T-helper 2 cell treated with Interferon-gamma antibody and Interleukin-4, amounts not matched to agents 100 ng/mL and 5 ng/mL, for 36 hours (primary cell): ENCODE measurements around the gene KMT5C. TPM values are rescaled to one million over a fixed set of nuclear protein-coding genes. Genes with fewer than 3 reads are reported as not detected.

Experiments
- intact Hi-C: fragments of 100-400 bp; cut with micrococcal nuclease; formaldehyde crosslinking; loops from one replicate; pipeline ENCODE4 v1.15.1; 2023
- total RNA-seq: library from RNA; stranded (reverse); gene quantifications from 2 replicates; pipeline ENCODE4 v1.2.3, GENCODE V29; 2022

The KMT5C gene
- total RNA-seq, 1 donor from 2014 or later, result 17.5 TPM

DNA sequence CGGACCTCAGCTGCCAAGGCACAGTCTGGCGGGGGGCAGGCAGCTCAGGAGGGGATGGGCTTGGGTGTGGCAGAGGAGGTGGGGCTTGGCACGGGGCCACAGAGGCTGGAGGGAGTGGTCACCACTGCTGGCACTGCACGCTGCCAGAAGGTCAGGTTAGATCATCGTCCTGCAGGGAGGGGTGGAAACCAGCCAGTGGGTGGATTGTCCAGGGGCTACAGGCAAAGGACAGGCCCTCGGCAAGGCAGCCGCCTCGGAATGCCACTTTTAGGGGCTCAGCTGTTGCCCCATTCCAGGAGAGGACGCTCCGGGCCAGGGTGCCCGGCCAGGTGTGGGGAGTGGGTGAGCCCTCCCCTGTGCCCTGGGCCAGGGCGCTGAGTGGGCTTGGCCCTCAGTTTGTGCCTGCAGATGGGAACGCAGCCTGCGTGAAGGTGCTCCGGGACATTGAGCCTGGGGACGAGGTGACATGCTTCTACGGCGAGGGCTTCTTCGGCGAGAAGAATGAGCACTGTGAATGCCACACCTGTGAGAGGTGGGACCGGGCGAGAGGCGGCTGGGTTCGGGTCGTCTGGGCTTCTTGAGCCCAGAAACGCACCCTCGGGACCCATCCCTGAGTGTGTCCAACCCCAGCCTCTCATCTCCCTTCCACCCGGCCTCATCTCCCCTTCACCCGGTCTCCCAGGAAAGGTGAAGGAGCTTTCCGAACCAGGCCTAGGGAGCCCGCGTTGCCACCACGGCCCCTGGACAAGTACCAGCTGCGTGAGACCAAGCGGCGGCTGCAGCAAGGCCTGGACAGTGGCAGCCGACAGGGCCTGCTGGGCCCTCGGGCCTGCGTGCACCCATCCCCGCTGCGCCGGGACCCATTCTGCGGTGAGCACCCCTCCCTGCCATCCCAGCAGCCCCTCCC is 6.4 kb downstream of the KMT5C start:
- intact Hi-C loops, result no loop called here

DNA sequence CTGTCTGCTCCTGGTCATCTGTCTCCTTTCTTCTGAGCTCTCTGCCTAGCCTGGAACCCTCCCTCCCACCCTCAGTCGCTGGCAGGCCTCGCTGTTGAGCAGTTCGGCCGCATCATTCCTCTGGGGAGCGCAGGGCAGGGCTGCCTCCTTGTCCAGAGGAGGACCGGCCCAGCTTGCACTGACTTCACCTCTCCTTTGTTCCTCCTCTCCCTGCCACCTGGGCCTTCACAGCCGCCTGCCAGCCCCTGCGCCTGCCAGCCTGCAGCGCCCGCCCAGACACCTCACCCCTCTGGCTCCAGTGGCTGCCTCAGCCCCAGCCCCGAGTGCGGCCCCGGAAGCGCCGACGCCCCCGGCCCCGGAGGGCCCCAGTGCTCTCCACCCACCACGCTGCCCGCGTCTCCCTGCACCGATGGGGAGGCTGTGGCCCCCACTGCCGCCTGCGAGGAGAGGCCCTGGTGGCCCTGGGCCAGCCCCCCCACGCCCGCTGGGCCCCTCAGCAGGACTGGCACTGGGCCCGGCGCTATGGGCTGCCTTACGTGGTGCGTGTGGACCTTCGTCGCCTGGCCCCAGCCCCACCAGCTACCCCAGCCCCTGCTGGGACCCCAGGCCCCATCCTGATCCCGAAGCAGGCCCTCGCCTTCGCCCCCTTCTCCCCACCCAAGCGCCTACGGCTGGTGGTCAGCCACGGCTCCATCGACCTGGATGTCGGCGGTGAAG is 7.2 kb downstream of the KMT5C start:
- intact Hi-C loops, result no loop called here

DNA sequence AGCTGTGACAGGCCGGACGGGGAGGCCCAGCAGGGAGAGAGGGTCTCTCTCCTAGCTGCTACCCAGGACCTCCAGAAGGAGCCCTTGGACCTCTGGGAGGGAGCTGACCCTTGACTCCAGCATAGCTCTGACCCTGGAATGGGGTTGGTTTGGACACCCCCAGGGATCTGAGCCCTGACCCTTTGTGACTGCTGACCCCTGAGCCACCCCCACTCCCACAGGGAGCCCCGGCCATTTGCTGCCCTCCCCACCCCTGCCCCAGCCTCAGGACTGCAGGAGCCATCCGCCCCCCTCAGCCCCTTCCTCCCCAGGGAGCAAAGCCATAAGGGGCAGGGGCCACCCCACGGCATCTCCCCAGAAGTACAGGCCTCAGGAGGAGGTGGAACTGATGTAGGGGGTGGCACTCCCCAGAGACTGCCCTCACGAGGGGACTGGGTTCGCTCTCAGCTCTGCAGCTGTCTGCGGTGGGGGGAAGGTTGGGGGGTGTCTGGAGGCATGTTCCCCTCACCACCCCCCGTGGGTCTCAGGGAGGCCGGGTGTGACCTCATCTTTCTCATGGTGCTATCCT is 7.8 kb downstream of the KMT5C start:
- intact Hi-C loops, result no loop called here

DNA sequence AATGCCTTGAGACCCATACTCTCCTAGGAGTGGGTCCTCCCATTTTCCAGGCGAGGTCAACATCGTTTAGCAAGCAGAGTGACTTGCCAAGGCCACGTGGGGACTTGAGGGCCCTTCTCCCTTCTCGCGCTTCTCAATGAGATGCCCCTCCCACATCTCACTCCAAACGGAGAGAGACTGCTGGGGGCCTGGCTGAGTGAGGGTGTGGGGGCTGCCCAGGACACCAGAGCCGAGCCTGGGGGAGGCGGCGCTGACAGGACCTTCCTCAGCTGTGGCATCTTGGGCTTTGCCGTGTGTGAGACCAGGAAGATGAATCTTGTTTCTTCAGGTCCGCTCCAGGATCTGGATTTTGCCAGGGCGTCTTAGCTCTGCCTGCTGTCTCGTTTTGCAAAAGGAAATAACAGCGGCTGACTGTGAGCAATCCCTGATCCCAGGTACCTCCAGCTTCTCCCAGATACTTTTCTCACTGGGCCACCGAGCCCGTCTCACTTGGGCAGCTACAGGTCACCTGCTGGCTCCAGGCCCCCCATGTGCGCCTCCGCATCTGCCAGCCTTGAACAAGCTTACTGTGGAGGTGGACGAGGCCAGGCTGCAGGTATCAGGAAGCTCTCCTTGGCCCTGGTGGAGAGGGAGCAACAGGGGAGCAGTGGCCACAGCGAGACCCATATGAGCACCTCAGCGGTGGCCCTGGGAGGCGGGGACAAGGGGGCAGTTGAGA is 8.8 kb downstream of the KMT5C start:
- intact Hi-C loops, result no loop called here

DNA sequence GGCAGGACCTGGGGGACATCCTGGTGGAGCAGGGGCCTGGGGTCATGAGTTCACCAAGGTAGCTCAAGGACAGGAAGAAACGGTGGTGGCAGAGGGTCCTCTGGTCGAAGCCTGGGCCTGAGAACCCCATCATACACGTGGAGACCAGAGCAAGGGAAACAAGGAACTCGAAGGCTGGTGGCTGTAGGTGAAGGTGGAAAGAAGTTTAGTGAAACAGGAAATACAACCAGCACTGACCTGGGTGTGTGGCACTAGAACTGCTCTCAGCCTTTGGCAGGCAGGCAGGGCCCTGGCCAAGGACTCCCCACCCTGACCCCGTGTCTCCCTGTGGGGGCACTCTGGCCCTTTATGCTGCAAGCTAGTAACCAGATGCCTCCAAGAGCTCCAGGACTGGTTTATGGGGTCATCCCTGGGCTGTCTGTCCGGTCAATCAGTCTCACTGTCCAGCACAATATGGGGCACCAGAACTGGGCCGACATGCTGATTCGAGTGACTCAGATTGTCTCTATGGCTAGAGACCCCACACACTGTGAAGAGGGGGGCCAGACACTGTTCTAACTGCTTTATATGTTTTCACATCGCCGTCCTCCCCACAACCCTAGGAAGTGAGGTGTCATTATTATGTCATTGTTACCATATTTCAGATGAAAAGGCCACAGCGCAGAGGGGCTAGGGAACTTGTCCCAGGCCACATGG is 11.1 kb downstream of the KMT5C start:
- intact Hi-C loops, result no loop called here

DNA sequence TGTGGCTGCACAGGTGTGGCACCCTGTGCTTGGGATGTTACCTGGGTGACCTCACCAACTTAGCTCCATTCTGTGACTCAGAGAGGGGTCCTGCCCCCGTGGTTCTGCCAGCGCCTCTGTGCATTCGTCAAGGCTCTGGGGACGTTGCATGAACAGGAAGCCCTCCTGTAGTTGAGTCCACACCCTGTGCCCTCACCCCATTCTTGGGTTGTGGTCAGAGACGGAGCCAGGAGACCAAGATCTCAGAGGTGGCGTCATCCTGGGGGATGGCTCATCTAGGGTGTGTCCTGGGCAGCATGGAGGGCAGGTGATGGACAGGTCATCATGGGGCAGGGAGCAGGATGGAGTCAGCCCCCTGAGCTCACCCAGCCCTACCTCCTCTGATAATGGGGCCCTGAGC is 12.4 kb downstream of the KMT5C start:
- intact Hi-C loops, result no loop called here

DNA sequence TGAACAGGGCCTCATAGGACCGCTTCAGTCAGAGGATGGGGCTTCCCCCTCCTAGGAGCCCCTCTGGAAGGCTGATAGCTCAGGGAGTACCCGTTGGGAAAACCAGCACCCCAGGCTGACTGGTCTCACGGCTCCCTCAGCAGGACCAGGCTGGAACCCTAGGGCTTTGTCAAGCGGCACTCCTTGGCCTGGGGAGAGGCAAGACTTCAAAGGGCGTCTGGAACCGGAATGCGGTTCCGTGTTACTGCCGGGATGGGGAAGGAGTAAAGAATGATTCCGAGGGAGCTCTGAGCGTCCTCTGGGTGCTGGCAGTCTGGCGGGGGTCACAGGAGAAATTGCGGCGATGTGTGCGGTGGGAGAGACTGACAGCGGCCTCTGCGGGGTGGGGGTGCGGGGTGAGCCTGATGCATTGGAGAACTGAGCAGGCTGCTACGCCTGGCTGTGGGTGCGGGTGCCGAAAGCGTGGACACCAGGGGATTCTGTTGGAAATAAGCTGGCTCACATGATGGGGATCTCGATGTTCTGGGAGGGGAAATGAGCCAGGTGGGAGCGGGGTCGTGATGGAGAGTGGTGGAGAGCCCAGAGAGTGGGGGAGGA is 13.0 kb downstream of the KMT5C start:
- intact Hi-C loops, result no loop called here

DNA sequence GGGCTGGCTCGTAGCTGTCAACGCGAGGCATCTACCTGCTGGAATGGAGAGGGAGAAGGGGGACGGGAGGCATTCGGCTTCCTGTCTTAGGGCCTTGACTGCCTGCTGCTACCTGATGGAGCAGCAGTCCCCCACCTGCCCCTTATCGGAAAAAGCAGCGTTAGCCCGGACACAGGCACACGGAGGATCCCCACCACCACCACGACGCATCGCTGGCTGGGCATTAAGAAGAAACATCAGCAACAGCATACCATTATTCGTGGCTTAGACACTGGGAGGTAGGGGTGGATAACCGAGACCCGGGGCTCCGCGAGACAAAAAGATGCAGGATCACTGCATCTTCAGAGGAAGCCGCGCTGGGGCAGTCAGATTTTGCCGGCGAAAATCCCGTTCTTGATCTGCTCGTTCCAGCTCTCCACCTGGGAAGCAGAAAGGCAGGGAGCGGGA is 13.7 kb downstream of the KMT5C start:
- intact Hi-C loops, result no loop called here

DNA sequence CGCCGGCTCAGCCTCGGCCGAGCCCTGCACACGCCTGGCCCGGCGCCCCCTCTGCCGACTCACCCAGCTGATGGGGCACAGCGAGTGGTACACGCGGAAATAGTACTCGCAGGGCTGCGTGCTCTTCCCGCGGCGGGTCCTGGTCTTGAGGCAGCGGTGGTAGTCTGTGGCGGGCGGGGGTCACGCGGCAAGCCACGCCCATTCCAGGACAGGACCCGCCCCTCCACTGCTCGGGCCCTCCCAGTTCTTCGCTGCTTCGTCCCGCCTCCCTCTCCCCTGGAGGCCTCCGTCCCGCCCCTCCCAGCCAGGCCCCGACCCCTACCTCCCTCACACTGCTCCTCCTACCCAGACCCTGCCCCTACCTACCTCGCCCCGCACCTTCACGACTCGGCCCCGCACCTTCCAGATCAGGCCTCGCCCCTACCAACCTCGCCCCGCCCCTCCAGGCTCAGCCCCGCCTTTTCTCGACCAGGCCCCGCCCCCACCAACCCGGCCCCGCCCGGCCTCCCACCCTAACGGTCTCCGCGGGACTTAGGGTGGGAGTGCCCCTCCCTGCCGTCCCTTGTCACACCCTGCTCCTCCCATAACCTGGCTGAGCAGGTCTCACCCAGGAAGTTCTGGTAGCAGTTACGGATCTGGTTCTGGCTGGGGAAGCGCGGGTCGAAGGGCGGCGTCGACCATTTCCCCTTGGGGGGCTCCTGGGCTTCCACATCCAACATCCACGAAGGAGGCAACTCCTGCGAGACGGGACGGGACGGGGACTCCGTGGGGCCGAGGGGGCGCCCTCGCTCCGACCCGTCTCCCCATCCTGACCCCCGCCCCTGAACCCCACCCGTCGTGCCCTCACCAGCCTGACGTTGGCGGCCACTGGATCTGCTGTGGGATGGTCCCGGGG is 14.4 kb downstream of the KMT5C start:
- intact Hi-C loops, result loop anchor here (1.0 kb wide), 1 partner anchor 15 kb away; the partner anchor contains the start of gene KMT5C

DNA sequence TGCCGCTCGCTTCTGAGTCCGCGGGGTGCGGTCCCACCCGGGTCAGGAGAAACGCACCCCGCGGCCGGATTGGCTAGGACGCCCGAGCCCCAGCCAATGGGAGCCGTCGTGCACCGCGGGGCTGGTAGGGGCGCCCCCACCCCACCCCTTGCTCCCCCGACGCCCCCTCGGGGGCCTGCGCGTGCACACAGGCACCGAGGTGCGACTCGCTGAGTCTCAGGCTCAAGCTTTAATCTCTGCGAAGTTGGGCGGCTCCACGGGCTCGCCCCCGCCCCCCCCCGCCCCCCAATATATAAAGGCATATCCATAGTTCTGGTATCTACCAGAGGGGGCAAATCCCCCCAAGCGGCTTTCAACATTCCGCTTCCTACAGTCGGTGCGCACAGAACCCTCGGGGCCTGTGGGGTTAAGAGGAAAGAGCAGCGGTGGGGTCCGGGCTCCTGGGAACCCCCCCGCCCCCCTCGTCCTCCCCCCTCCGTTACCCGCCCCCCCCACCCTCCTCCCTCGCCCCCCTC is 15.1 kb downstream of the KMT5C start, which contains the start of gene COX6B2:
Gene COX6B2 (minus strand): TSS at position 22 of the 515 bp plus-strand sequence. CDS start 198 bp downstream, outside the sequence.
- intact Hi-C loops, result loop anchor here (1.0 kb wide), 1 partner anchor 15 kb away; the partner anchor contains the start of gene KMT5C

DNA sequence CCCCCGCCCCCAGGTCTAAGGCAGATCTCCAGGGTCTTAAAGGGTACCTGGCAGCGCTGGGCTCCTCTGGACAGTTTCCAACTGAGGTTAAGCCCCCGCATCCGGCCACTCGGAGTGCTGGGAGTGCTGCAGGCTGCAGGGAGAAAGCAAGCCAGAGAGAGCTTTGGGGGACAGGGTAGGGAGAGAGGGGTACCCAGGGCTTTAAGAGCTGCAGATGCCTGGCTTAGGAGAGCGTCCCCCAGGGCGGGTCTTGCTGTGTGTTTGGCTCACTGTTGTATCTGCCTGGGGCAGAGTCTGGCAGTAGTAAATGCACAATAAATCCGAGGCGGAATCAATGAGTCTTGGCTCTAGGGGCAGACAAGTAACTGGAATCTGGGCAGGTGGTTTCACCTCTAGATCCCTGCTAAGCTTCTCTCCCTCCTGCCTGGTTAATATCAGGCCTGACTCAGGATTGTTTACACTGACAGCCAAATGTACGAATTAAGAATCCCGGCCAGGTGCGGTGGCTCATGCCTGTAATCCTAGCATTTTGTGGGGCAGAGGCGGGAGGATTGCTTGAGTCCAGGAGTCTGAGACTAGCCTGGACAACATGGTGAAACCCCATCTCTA is 15.6 kb downstream of the KMT5C start:
- intact Hi-C loops, result no loop called here

DNA sequence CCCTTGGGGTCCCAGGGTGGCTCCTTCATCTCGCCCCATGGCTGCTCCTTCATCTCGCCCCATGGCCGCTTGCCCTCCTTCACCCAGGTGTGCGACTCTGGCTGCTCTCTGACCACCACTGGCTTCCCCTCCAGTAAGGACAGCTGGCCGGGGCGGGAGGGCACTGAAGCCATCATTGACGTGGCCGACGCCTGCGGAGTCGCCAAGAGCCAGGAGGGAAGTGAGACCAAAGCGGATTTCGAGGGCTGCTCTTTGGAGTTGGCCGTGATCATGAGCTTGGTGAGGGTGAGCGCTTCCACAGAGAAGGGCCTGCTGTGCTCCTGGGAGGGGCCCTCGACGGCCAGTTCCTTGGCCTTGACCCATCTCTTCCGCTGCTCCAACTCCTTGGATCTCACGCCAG is 18.8 kb downstream of the KMT5C start:
- intact Hi-C loops, result no loop called here

DNA sequence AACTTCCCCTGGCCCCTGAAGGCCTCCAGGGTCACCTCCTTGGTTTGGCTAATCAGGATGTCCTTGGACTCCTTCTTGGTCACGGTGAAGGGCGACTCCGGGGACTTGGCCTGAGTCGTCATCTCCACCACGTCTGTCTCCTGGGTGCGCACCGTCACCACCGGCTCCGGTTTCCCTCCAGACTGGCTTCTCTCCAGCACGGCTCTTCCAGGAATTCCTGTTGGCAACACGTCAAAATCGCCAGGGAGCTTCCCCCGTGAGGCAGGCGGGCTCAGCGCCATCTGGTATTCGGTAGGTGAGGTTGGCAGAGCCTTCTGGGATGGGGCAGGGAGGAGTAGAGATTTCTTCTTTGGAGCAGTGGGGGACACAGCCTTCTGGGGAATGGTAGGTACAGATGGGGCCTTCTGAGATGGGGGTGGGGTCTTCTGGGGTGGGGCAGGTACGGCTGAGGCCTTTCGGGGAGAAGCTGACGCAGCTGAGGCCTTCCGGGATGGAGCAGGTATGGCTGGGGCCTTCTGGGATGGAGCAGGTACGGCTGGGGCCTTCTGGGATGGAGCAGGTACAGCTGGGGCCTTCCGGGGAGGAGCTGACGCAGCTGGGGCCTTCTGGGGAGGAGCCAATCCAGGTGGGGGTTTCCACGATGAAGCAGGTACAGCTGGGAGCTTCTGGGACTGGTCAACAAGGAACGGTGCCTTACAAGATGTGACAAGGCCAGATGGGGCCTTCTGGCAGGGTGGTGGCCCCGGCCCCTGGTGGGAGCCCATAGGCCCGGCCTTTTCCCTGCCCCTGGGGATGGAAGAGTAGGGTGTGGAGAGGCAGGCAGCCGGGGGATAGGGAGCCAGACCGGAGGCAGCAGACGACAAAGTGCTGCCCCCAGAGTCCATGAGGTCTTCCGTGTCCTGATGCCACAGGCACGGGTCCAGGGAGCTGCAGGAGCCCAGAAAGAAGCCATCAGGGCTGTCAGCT is 19.6 kb downstream of the KMT5C start:
- intact Hi-C loops, result no loop called here

DNA sequence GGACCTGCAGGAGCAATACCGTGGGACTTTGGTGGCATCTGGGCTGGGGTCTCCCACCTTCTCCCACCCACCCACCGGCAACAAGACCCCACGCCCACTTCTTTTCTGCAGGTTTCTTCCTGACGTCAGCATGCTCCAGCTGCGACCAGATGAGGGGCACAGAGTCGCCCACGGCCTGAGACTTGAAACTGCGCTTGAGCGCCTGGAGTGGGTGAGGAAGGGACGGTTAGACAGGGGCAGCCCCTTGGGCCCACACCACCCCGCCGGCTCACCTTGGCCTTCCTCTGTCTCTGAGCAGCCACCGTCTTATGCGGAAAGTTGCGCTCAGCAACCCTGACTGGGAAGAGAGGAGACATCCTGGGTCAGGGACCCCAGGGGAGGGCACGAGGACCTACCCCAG is 21.2 kb downstream of the KMT5C start:
- intact Hi-C loops, result no loop called here

DNA sequence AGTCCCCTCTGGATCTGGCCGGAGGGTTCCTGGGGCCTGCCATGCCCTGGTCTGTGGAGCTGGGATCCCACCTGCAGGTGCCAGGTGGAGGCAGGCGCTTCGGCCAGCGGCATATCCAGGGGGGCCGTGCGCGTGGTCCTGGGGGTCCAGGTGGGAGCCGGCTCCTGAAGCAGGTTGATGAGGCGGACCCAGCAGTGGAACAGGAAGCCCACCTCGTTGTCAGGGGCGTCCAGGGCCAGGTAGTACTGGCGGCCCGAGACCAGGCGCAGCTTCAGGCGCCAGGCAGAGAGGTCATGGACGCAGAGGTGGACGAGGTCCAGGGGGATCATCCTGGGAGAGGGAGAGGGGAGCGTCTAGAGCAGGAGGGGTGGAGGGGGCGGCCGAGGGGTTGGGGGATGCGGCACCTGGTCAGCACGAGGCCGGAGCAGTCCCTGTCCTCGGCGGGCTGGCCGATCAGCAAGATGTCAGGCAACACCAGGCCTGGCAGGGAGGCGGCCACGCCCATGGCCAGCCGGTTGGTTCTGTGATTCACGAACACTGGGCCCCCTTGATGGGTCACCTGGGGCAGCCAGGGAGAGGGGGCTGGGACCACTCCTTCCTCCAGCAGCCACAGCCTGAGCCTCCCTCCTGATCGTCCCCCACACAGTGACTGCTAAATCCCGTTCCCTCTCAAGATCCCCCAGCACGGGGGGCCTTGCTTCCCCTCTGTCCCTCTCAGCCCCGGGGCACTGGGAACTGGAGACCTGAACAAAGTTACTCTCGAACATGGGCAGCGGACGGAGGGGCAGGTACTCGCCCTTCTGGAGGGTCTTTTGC is 22.7 kb downstream of the KMT5C start:
- intact Hi-C loops, result no loop called here

DNA sequence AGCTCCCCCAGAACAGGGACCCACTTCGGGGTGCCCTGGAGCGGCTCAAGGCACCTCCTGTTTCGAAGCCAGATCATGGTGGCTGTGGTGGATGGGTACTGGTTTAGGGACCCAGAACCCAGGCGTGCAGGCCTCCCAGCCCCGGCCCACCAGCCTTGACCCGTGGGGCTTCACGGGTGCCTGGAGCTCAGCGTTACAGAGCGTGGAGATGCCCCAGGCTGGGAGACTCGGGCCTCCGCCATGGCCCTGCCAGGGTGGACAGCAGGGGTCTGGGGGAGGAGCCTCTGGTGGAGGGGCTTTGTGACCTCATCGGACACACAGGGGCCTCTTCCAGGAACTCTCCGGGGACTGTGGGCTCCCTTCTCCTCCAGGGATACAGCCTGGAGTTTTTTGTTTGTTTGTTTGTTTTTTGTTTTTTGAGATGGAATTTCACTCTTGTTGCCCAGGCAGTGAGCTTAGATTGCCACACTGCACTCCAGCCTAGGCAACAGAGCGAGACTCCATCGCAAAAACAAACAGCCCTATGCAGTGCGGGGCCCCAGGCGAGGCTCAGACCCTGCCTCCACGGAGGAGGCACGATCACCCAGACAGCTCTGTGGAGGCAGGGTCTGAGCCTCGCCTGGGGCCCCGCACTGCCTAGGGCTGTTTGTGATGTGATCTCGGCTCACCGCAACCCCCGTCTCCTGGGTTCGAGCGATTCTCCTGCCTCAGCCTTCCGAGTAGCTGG is 23.5 kb downstream of the KMT5C start, which contains the start of gene GARIN5B:
Gene GARIN5B (minus strand): TSS at position 271 of the 727 bp plus-strand sequence. CDS start 194 bp downstream, at position 77.
- intact Hi-C loops, result no loop called here
